PC-3 (cell line): ENCODE data around the gene NCOA1. TPM values are rescaled to one million over a fixed set of nuclear protein-coding genes. Genes with fewer than 3 reads are reported as not detected.
"Not testable (repeated sequence)": the region's sequence is repeated elsewhere in the genome, so short reads cannot be mapped to it uniquely, and the experiment has no call there.

Experiments
- ATAC-seq: fragments of 200-7000 bp; cut with Tn5 transposase; 2 replicates; pipeline ENCODE4 v1.9.1; 2020; ENCODE audit warnings: mild to moderate bottlenecking, moderate library complexity
- BruUV-seq: library from RNA; stranded (reverse); fragments of 400-500 nt; replicated peaks from 2 replicates; lab custom pipeline; 2021; lab: Mats Ljungman, UMichigan
- CTCF ChIA-PET: fragments of 300-600 bp; sonication (Branson Sonifier 250); formaldehyde crosslinking; loops from one replicate; lab custom pipeline; 2022; ENCODE audit warnings: antibody characterized with exemption; lab: Charles Lee
- POLR2A ChIA-PET: fragments of 300-600 bp; sonication (Branson Sonifier 250); formaldehyde crosslinking; loops from one replicate; lab custom pipeline; 2022; ENCODE audit warnings: antibody characterized with exemption; ENCODE audit not compliant: unreplicated experiment; lab: Charles Lee
- DNase-seq: peaks from one replicate; pipeline ENCODE4 v3.0.0-alpha.2; 2015
- H2AFZ ChIP-seq: fragments of 300-600 bp; sonication (generic); 2 replicates; pipeline ENCODE4 v1.6.0; 2016; ENCODE audit warnings: antibody characterized with exemption, low read length
- H3F3A ChIP-seq: fragments of 300-600 bp; sonication (generic); one replicate; pipeline ENCODE4 v1.6.0; 2017; ENCODE audit warnings: antibody characterized with exemption, low read length, control low read depth, mild to moderate bottlenecking; ENCODE audit not compliant: unreplicated experiment
- H3K27ac ChIP-seq: fragments of 300-600 bp; sonication (generic); 2 replicates; pipeline ENCODE4 v1.5.1; 2016; ENCODE audit warnings: mild to moderate bottlenecking, low read length
- H3K27me3 ChIP-seq: fragments of 300-600 bp; sonication (generic); 2 replicates; pipeline ENCODE4 v1.6.1; 2016; ENCODE audit warnings: low read length, mixed read lengths
- H3K36me3 ChIP-seq: fragments of 300-600 bp; sonication (generic); 2 replicates; pipeline ENCODE4 v1.6.1; 2016; ENCODE audit warnings: low read depth, mixed run types, low read length, mixed read lengths
- H3K4me1 ChIP-seq: fragments of 300-600 bp; sonication (generic); 2 replicates; pipeline ENCODE4 v1.5.1; 2016; ENCODE audit warnings: low read length; ENCODE audit not compliant: insufficient read depth
- H3K4me2 ChIP-seq: fragments of 300-600 bp; sonication (generic); 2 replicates; pipeline ENCODE4 v1.6.0; 2016; ENCODE audit warnings: low read length
- H3K4me3 ChIP-seq: fragments of 300-600 bp; sonication (generic); 2 replicates; pipeline ENCODE4 v1.5.1; 2016; ENCODE audit warnings: mild to moderate bottlenecking, low read length, mixed read lengths
- H3K79me2 ChIP-seq: fragments of 300-600 bp; sonication (generic); 2 replicates; pipeline ENCODE4 v1.6.1; 2017; ENCODE audit warnings: low read length, mixed read lengths
- H3K9ac ChIP-seq: fragments of 300-600 bp; sonication (generic); 2 replicates; pipeline ENCODE4 v1.6.0; 2016; ENCODE audit warnings: mild to moderate bottlenecking, low read length
- H3K9me2 ChIP-seq: fragments of 300-600 bp; sonication (generic); replicated peaks from 2 replicates; pipeline ENCODE4 v1.6.1; 2016; ENCODE audit warnings: mixed run types, low read length, mixed read lengths
- H3K9me3 ChIP-seq: fragments of 300-600 bp; sonication (generic); 2 replicates; pipeline ENCODE4 v1.6.1; 2016; ENCODE audit warnings: low read length, mixed read lengths
- H4K20me1 ChIP-seq: fragments of 300-600 bp; sonication (generic); 2 replicates; pipeline ENCODE4 v1.6.1; 2016; ENCODE audit warnings: low read length, mixed read lengths
- CTCF ChIP-seq: fragments of 300-600 bp; sonication (generic); conservative IDR thresholded peaks from 2 replicates; pipeline ENCODE4 v1.5.1; 2017; ENCODE audit warnings: antibody characterized with exemption, low read depth, mild to moderate bottlenecking, low read length
- EZH2 ChIP-seq: fragments of 300-600 bp; sonication (generic); IDR thresholded peaks from one replicate; pipeline ENCODE4 v1.6.1; 2017; ENCODE audit warnings: antibody characterized with exemption, mild to moderate bottlenecking, low read length; ENCODE audit not compliant: unreplicated experiment
- EZH2phosphoT487 ChIP-seq: fragments of 300-600 bp; sonication (generic); IDR thresholded peaks from 2 replicates; pipeline ENCODE4 v1.6.1; 2018; ENCODE audit warnings: mild to moderate bottlenecking, antibody characterized with exemption, low read length, borderline replicate concordance
- intact Hi-C: fragments of 100-400 bp; cut with micrococcal nuclease; formaldehyde crosslinking; loops from 2 replicates; pipeline ENCODE4 v1.9.0; 2023
- total RNA-seq: library from RNA; depleted of rRNA; stranded (reverse); fragments of >200 nt; gene quantifications from 2 replicates; pipeline ENCODE4 v1.2.3, GENCODE V29; 2014

NCOA1 gene
- total RNA-seq, 1 experiment from 2014 or later, result 7.5 TPM

- Histone ChIP-seq H3K27me3 (no peaks in the 10 kb centered on the region), H3K4me1 (no peaks in the 10 kb centered on the region), H3K36me3 (no peaks in the 10 kb centered on the region), H2AFZ (no peak overlapping the region), H3K4me3 (no peak overlapping the region), H3K27ac (no peak overlapping the region), H3K9me2 (no peaks in the 10 kb centered on the region), H3K9me3 (no peaks in the 10 kb centered on the region), H3K4me2 (no peak overlapping the region), H3K9ac (no peak overlapping the region), H4K20me1 (no peaks in the 10 kb centered on the region), H3F3A (no peaks in the 10 kb centered on the region), H3K79me2 (no peaks in the 10 kb centered on the region)
- no peak for TF ChIP-seq EZH2phosphoT487
- no peak for TF ChIP-seq EZH2
- TF ChIP-seq CTCF, result no peak
- ChIA-PET CTCF (no interaction called here), POLR2A (no interaction called here)
- BruUV-seq, result no TSS peak
- intact Hi-C loops, result no loop called here
- ATAC-seq (no peak), DNase-seq (no peak)
Observed at GRCh38 chr2:24594283-24594682, 103.2 kb downstream of the NCOA1 start.

GRCh38 chr2:24597181-24597870, 106.3 kb downstream of the NCOA1 start:
- Histone ChIP-seq H3K9me2 (no peaks in the 10 kb centered on the region), H3K4me1 (no peaks in the 10 kb centered on the region), H3K36me3 (no peaks in the 10 kb centered on the region), H3F3A (no peaks in the 10 kb centered on the region), H3K79me2 (no peaks in the 10 kb centered on the region), H3K27ac (no peak overlapping the region), H3K9ac (no peak overlapping the region), H3K4me3 (no peak overlapping the region), H4K20me1 (no peaks in the 10 kb centered on the region), H3K4me2 (no peak overlapping the region), H3K27me3 (no peaks in the 10 kb centered on the region), H3K9me3 (no peaks in the 10 kb centered on the region), H2AFZ (no peak overlapping the region)
- no TSS peak for BruUV-seq
- ChIA-PET CTCF (no interaction called here), POLR2A (no interaction called here)
- no peak for TF ChIP-seq EZH2
- no peak for TF ChIP-seq EZH2phosphoT487
- no peak for TF ChIP-seq CTCF
- DNase-seq (no peak), ATAC-seq (no peak)
- intact Hi-C loops, result no loop called here

- POLR2A ChIA-PET, intact Hi-C loops, BruUV-seq, H3K27me3 ChIP-seq, H3K4me1 ChIP-seq, H4K20me1 ChIP-seq, H3K9ac ChIP-seq, H2AFZ ChIP-seq, H3K9me2 ChIP-seq, ATAC-seq, H3K4me3 ChIP-seq, H3F3A ChIP-seq, H3K9me3 ChIP-seq, H3K4me2 ChIP-seq, CTCF ChIA-PET, H3K27ac ChIP-seq, DNase-seq, H3K79me2 ChIP-seq, H3K36me3 ChIP-seq: not testable (repeated sequence)
Observed at GRCh38 chr2:24600140-24600539, 109.1 kb downstream of the NCOA1 start.
